ENCODE data around the gene PTGES3.

- TF ChIP-seq POLR2A (IDR thresholded peaks at IDR 0.05) (no peak), POLR2AphosphoS5 (IDR thresholded peaks at IDR 0.05) (peak in 2 of 3 donors; percentile 20 to 43)
These were observed 11.1 kb downstream of the PTGES3 start for GRCh38 chr12:56676851-56677580.

All from transverse colon (tissue), 3 donors.